ENCODE data around the gene COL16A1.

- TF ChIP-seq CTCF (IDR thresholded peaks at IDR 0.05) (no peak), POLR2A (IDR thresholded peaks at IDR 0.05) (no peak), POLR2AphosphoS5 (IDR thresholded peaks at IDR 0.05) (no peak)
Observed at GRCh38 chr1:31657020-31657804, 46.6 kb downstream of the COL16A1 start.
